A549 (cell line): Measurements from ENCODE around the gene CYP4F8. TPM values are rescaled to one million over a fixed set of nuclear protein-coding genes. Genes with fewer than 3 reads are reported as not detected.

ENCODE experiments used
- ATAC-seq, 2 experiments: fragments of 200-7000 bp in 1 of 2; fragments of >200 bp in 1 of 2; cut with Nextera tagmentation in 1 of 2; cut with Tn5 transposase in 1 of 2; 3 replicates each; pipeline versions ENCODE4 v1.8.0 to v1.9.1; 2018 to 2020; ENCODE audit warnings: mild to moderate bottlenecking in 1 of 2, moderate library complexity in 1 of 2
- CTCF ChIA-PET: fragments of 300-600 bp; sonication (Branson Sonifier 250); formaldehyde crosslinking; extraction: SDS; loops from one replicate; lab custom pipeline; 2021; ENCODE audit warnings: antibody characterized with exemption, inconsistent platforms; lab: Yijun Ruan, JAX
- POLR2A ChIA-PET: fragments of 350-600 bp; formaldehyde crosslinking; extraction: SDS; loops from one replicate; lab custom pipeline; 2021; ENCODE audit warnings: antibody characterized with exemption, inconsistent platforms; lab: Yijun Ruan, JAX
- DNase-seq, 2 experiments: peaks; one replicate each; pipeline versions ENCODE4 v3.0.0 to v3.0.0-alpha.2; 2011 to 2016; ENCODE audit warnings: low read depth in 1 of 2, low spot score in 1 of 2
- FAIRE-seq: peaks from 2 replicates; lab custom pipeline; 2011; peaks lifted over from hg19 to GRCh38; lab: Jason Lieb, UNC
- H3K27ac ChIP-seq, 2 experiments: fragments of >200 bp; sonication (Bioruptor Twin); formaldehyde crosslinking; 3 replicates each; pipeline ENCODE4 v1.5.1; 2016 to 2017
- H3K4me1 ChIP-seq: fragments of >200 bp; sonication (Bioruptor Twin); formaldehyde crosslinking; 3 replicates; pipeline ENCODE4 v1.6.1; 2016
- H3K4me2 ChIP-seq: fragments of >200 bp; sonication (Bioruptor Twin); formaldehyde crosslinking; 3 replicates; pipeline ENCODE4 v1.6.1; 2016
- H3K4me3 ChIP-seq: fragments of >200 bp; sonication (Bioruptor Twin); formaldehyde crosslinking; 3 replicates; pipeline ENCODE4 v1.5.1; 2016
- H3K9me3 ChIP-seq: fragments of >200 bp; sonication (Bioruptor Twin); formaldehyde crosslinking; 3 replicates; pipeline ENCODE4 v1.6.1; 2016
- CHD2 ChIP-seq: fragments of 150-350 bp; IDR thresholded peaks from 2 replicates; pipeline ENCODE4 v1.6.1; 2014; ENCODE audit warnings: low read length; ENCODE audit not compliant: partially characterized antibody
- EHMT2 ChIP-seq: fragments of 200-600 bp; sonication (generic); IDR thresholded peaks from 2 replicates; pipeline ENCODE4 v1.6.1; 2016; ENCODE audit warnings: antibody characterized with exemption, low read depth, mild to moderate bottlenecking, moderate library complexity
- ESRRA ChIP-seq: fragments of 150-350 bp; IDR thresholded peaks from 2 replicates; pipeline ENCODE4 v1.6.1; 2014; ENCODE audit warnings: mild to moderate bottlenecking, low read length, borderline replicate concordance
- FOXS1 ChIP-seq: fragments of 250-450 bp; sonication (Bioruptor Pico); IDR thresholded peaks from 2 replicates; pipeline ENCODE4 v1.5.0; 2020; ENCODE audit warnings: mild to moderate bottlenecking, moderate library complexity
- JUNB ChIP-seq: fragments of >200 bp; sonication (Bioruptor Twin); formaldehyde crosslinking; IDR thresholded peaks from 2 replicates; pipeline ENCODE4 v1.6.1; 2016
- NPAS2 ChIP-seq: fragments of 250-450 bp; sonication (Bioruptor Pico); IDR thresholded peaks from 2 replicates; pipeline ENCODE4 v1.8.0; 2022; ENCODE audit warnings: mild to moderate bottlenecking, moderate library complexity, borderline replicate concordance
- PHF8 ChIP-seq: fragments of 200-600 bp; sonication (generic); IDR thresholded peaks from 2 replicates; pipeline ENCODE4 v1.6.1; 2016; ENCODE audit warnings: low read depth, mild to moderate bottlenecking, antibody characterized with exemption, moderate library complexity, borderline replicate concordance
- RARB ChIP-seq: fragments of 250-450 bp; sonication (Bioruptor Pico); IDR thresholded peaks from 2 replicates; pipeline ENCODE4 v1.8.0; 2021; ENCODE audit warnings: mild to moderate bottlenecking, moderate library complexity
- REST ChIP-seq: fragments of 200-600 bp; sonication (generic); IDR thresholded peaks from 2 replicates; pipeline ENCODE4 v1.6.1; 2016; ENCODE audit warnings: antibody characterized with exemption, mild to moderate bottlenecking, moderate library complexity
- RNF2 ChIP-seq: fragments of 200-600 bp; sonication (generic); IDR thresholded peaks from 2 replicates; pipeline ENCODE4 v1.6.1; 2016; ENCODE audit warnings: low read depth, mild to moderate bottlenecking, antibody characterized with exemption, moderate library complexity, borderline replicate concordance
- TFCP2L1 ChIP-seq: fragments of 250-450 bp; sonication (Bioruptor Pico); IDR thresholded peaks from 2 replicates; pipeline ENCODE4 v1.5.0; 2021; ENCODE audit warnings: mild to moderate bottlenecking
- TP53 ChIP-seq: fragments of 250-450 bp; sonication (Bioruptor Pico); IDR thresholded peaks from 2 replicates; pipeline ENCODE4 v1.5.0; 2021; ENCODE audit warnings: mild to moderate bottlenecking, moderate library complexity
- ZFP36 ChIP-seq: fragments of 450-650 bp; IDR thresholded peaks from 2 replicates; pipeline ENCODE4 v1.6.1; 2014; ENCODE audit warnings: borderline replicate concordance; ENCODE audit not compliant: partially characterized antibody
- ZSCAN20 ChIP-seq: fragments of 250-450 bp; sonication (Bioruptor Pico); IDR thresholded peaks from 2 replicates; pipeline ENCODE4 v1.8.0; 2022; ENCODE audit warnings: mild to moderate bottlenecking, moderate library complexity
- WGBS: methylation state at CpG from one replicate; pipeline ENCODE4 v1.1.6; 2017; ENCODE audit errors: missing lambda C conversion rate; 5-methylcytosine and 5-hydroxymethylcytosine counted together
- polyA plus RNA-seq, 4 experiments: library from polyadenylated mRNA; depleted of rRNA in 3 of 4; stranded (reverse); fragments of >200 nt; fragmentation: RNase III in 1 of 4; extraction: RNeasy Plus Mini Kit Qiagen cat#74134 plus additional on column Dnase treatment in 1 of 4; gene quantifications; 2 replicates in 3 of 4; 3 replicates in 1 of 4; pipeline ENCODE4 v1.2.3, GENCODE V29; 2011 to 2017
- TF ChIP-seq, protein P1 (sequence below): fragments of 250-450 bp; sonication (Bioruptor Pico); IDR thresholded peaks from 2 replicates; pipeline ENCODE4 v1.5.0; 2020; ENCODE audit warnings: low read depth, mild to moderate bottlenecking, moderate library complexity

The CYP4F8 gene
- polyA plus RNA-seq, 2 of the 4 experiments (the other 2 are of a cell fraction) = not detected

- no peak overlapping the region for H3K27ac ChIP-seq
- H3K4me3 ChIP-seq = no peak overlapping the region
- no peaks in the 10 kb centered on the region for H3K4me1 ChIP-seq
- FAIRE-seq = no peak
- DNase-seq = no peak
- ATAC-seq = no peak
- no peaks in the 10 kb centered on the region for H3K9me3 ChIP-seq
- POLR2A ChIA-PET = no interaction called here
- 0% methylated on average over 1 of the region's 6 CpGs for WGBS
- no peak overlapping the region for H3K4me2 ChIP-seq
- TF ChIP-seq ZSCAN20 (CRISPR knock-in tag) = no peak
- no peak for TF ChIP-seq PHF8
- no peak for TF ChIP-seq RARB (CRISPR knock-in tag)
- TF ChIP-seq, protein P1, sequence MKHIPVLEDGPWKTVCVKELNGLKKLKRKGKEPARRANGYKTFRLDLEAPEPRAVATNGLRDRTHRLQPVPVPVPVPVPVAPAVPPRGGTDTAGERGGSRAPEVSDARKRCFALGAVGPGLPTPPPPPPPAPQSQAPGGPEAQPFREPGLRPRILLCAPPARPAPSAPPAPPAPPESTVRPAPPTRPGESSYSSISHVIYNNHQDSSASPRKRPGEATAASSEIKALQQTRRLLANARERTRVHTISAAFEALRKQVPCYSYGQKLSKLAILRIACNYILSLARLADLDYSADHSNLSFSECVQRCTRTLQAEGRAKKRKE (CRISPR knock-in tag) = no peak
- no peak for TF ChIP-seq TFCP2L1 (CRISPR knock-in tag)
- no peak for TF ChIP-seq FOXS1 (CRISPR knock-in tag)
- TF ChIP-seq NPAS2 (CRISPR knock-in tag) = no peak
- TF ChIP-seq ESRRA = no peak
- no peak for TF ChIP-seq RNF2
- no peak for TF ChIP-seq REST
- no peak for TF ChIP-seq JUNB
- CTCF ChIA-PET = interaction anchor here (0.6 to 2.1 kb wide), 5 partner anchors 10 to 176 kb away, joined by 3 to 6 read pairs (median 3); no protein-coding TSS in a partner anchor
Observed at GRCh38 chr19:15575406-15575805, 39.6 kb upstream of the CYP4F8 start.

- TF ChIP-seq TP53 (CRISPR knock-in tag) = no peak
- TF ChIP-seq ZFP36 = peak; percentile 7
- TF ChIP-seq PHF8 = no peak
- H3K4me3 ChIP-seq = no peak overlapping the region
- H3K4me1 ChIP-seq = no peaks in the 10 kb centered on the region
- no peak overlapping the region for H3K4me2 ChIP-seq
- no peaks in the 10 kb centered on the region for H3K9me3 ChIP-seq
- H3K27ac ChIP-seq = no peak overlapping the region
- no peak for FAIRE-seq
- WGBS = 45% methylated on average over 8 of the region's 12 CpGs
- ChIA-PET CTCF (interaction anchor here (1.0 to 1.5 kb wide), 3 partner anchors 9 to 399 kb away, joined by 3 to 4 read pairs (median 3); no protein-coding TSS in a partner anchor), POLR2A (no interaction called here)
- no peak for DNase-seq
- no peak for ATAC-seq
Observed at GRCh38 chr19:15576526-15577156, 38.4 kb upstream of the CYP4F8 start.

DNA sequence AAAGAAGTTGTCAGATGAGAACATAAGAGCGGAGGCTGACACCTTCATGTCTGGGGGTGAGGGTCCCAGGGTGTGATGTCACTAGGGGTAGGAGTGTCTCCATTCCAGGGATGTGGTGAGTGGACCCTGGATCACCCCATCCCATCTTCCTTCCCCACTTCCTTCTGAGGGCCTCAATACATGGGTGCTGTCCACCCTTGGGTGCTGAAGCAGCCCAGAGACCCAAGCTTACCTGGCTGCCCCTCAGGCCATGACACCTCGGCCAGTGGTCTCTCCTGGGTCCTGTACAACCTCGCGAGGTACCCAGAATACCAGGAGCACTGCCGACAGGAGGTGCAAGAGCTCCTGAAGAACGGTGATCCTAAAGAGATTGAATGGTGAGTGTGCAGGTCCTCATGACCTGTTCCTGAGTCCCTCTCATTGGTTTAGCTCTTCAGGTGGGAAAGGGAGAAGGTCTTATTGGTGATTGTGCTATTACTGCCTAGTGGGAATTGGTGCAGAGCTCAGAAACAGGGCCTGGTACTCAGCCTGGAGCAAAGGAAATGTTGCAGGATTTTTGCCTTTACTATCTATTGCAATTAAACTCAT, 37.7 kb upstream of the CYP4F8 start:
- 19% methylated on average over 5 of the region's 6 CpGs for WGBS
- POLR2A ChIA-PET = no interaction called here
- no peak overlapping the region for H3K4me2 ChIP-seq
- H3K4me1 ChIP-seq = no peaks in the 10 kb centered on the region
- TF ChIP-seq CHD2 (no peak), EHMT2 (0 out of 2 replicates have a peak, but pooled peaks have one; percentile 30), REST (peak; percentile 80)
- FAIRE-seq (no peak), ATAC-seq (no peak), DNase-seq (no peak)
- H3K9me3 ChIP-seq = no peaks in the 10 kb centered on the region
- no peak overlapping the region for H3K27ac ChIP-seq
- no peak overlapping the region for H3K4me3 ChIP-seq
- CTCF ChIA-PET = interaction anchor here (0.7 to 1.0 kb wide), 2 partner anchors 400 to 605 kb away, joined by 3 to 5 read pairs; no protein-coding TSS in a partner anchor
